ENCODE measurements around the gene GNG4.
"Not testable (repeated sequence)": the region's sequence is repeated elsewhere in the genome, so short reads cannot be mapped to it uniquely, and the experiment has no call there.

GNG4 gene

GRCh38 chr1:235648407-235648907, 1.1 kb downstream of the GNG4 start:
- DNase-seq: no peak

- not testable (repeated sequence) for DNase-seq
Observed at GRCh38 chr1:235647537-235647936, 2.0 kb downstream of the GNG4 start.

- DNase-seq: no peak
Observed at GRCh38 chr1:235646463-235646862, 3.1 kb downstream of the GNG4 start.

GRCh38 chr1:235644693-235645305, 4.8 kb downstream of the GNG4 start:
- DNase-seq: no peak

- DNase-seq: no peak
Observed at GRCh38 chr1:235643837-235644692, 5.5 kb downstream of the GNG4 start.

- DNase-seq: no peak
Observed at GRCh38 chr1:235642943-235643371, 6.6 kb downstream of the GNG4 start.

GRCh38 chr1:235642011-235642942, 7.3 kb downstream of the GNG4 start:
- DNase-seq: no peak

- no peak for DNase-seq
Observed at GRCh38 chr1:235640580-235640979, 9.0 kb downstream of the GNG4 start.

GRCh38 chr1:235639226-235640205, 10.1 kb downstream of the GNG4 start:
- DNase-seq: no peak

GRCh38 chr1:235638612-235639011, 11.0 kb downstream of the GNG4 start:
- not testable (repeated sequence) for DNase-seq

GRCh38 chr1:235637756-235638534, 11.6 kb downstream of the GNG4 start:
- DNase-seq: no peak

- DNase-seq: no peak
Observed at GRCh38 chr1:235635938-235636662, 13.5 kb downstream of the GNG4 start.

GRCh38 chr1:235632506-235633401, 16.8 kb downstream of the GNG4 start:
- no peak for DNase-seq

- no peak for DNase-seq
Observed at GRCh38 chr1:235631816-235632215, 17.8 kb downstream of the GNG4 start.

GRCh38 chr1:235628316-235629005, 21.1 kb downstream of the GNG4 start:
- no peak for DNase-seq

GRCh38 chr1:235625831-235626230, 23.8 kb downstream of the GNG4 start:
- DNase-seq: no peak

GRCh38 chr1:235625340-235625739, 24.2 kb downstream of the GNG4 start:
- DNase-seq: no peak

GRCh38 chr1:235624721-235625333, 24.8 kb downstream of the GNG4 start:
- no peak for DNase-seq

All from NCI-H526 treated with DMSO at 0.1 percent for 48 hours (cell line).